Prostate gland (tissue), 2 donors: Measurements from ENCODE around the gene SVOPL. TPM values are rescaled to one million over a fixed set of nuclear protein-coding genes. Genes with fewer than 3 reads are reported as not detected.

ENCODE experiments used
- DNase-seq: peaks from one replicate; pipeline ENCODE4 v3.0.0-alpha.2; 2019; ENCODE audit warnings: low spot score
- H3K27ac ChIP-seq, 2 donors: fragments of 200-600 bp; sonication (generic); 2 replicates each; pipeline ENCODE4 v1.5.1; 2017 to 2019
- H3K27me3 ChIP-seq: fragments of 200-600 bp; sonication (generic); replicated peaks from 2 replicates; pipeline ENCODE4 v1.5.1; 2019; ENCODE audit not compliant: insufficient read depth
- H3K36me3 ChIP-seq, 2 donors: fragments of 200-600 bp; sonication (generic); 1 replicate in 1 of 2; 2 replicates in 1 of 2; pipeline versions ENCODE4 v1.5.1 to v1.8.1; 2017 to 2019
- H3K4me1 ChIP-seq: fragments of 200-600 bp; sonication (generic); replicated peaks from 2 replicates; pipeline ENCODE4 v1.5.1; 2019
- H3K4me3 ChIP-seq, 2 donors: fragments of 200-600 bp; sonication (generic); 2 replicates each; pipeline ENCODE4 v1.5.1; 2017 to 2019
- H3K9me3 ChIP-seq: fragments of 200-600 bp; sonication (generic); 2 replicates; pipeline ENCODE4 v1.5.1; 2017
- POLR2A ChIP-seq: fragments of 450-650 bp; IDR thresholded peaks from one replicate; pipeline ENCODE4 v1.6.1; 2016; ENCODE audit warnings: antibody characterized with exemption, mild to moderate bottlenecking
- POLR2AphosphoS5 ChIP-seq: sonication (generic); formaldehyde crosslinking; IDR thresholded peaks from one replicate; pipeline ENCODE4 v1.6.1; 2017; ENCODE audit warnings: antibody characterized with exemption
- WGBS: methylation state at CpG from one replicate; pipeline ENCODE4 v1.1.5; 2018; 5-methylcytosine and 5-hydroxymethylcytosine counted together
- intact Hi-C: fragments of 100-400 bp; cut with DNase I; formaldehyde crosslinking; loops from one replicate; pipeline ENCODE4 v1.14.2; 2022
- total RNA-seq, 2 donors: library from RNA; depleted of rRNA; stranded (reverse); fragments of >200 nt; gene quantifications; one replicate each; pipeline ENCODE4 v1.1.0, GENCODE V29; 2016
- TF ChIP-seq, protein P1 (sequence below), 4 experiments: fragments of 200-600 bp in 2 of 4; fragments of 450-650 bp in 2 of 4; sonication (generic) in 2 of 4; IDR thresholded peaks; 1 replicate in 3 of 4; 2 replicates in 1 of 4; pipeline ENCODE4 v1.5.1; 2016 to 2019; ENCODE audit warnings: antibody characterized with exemption in 4 of 4, mild to moderate bottlenecking in 2 of 4, moderate library complexity in 2 of 4

The SVOPL gene
- total RNA-seq, 2 donors from 2014 or later: 0.36 TPM; not detected in 1

DNA sequence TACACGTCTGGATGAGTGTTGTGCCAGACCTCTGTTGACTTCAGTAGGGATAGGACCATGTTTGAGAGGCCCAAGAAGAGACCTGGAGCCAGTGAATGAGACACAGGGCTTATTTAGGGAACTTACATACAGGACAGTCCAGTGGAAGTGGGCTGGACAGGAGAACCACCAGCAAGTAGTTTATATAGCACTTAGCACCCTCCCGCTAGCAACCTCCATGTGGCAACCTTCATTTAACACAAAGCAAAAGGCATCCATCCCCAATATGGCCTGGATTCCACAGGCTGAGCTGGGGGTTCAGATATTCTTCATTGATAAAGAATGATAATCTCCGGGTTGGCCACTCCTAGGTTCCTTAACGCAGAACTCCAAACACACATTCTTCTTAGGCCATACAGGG lies 147.4 kb downstream of the SVOPL start:
- no peak overlapping the region for H3K27ac ChIP-seq
- 97% methylated on average over 4 of the region's 4 CpGs for WGBS
- H3K27me3 ChIP-seq: no peaks in the 10 kb centered on the region
- TF ChIP-seq, protein P1, sequence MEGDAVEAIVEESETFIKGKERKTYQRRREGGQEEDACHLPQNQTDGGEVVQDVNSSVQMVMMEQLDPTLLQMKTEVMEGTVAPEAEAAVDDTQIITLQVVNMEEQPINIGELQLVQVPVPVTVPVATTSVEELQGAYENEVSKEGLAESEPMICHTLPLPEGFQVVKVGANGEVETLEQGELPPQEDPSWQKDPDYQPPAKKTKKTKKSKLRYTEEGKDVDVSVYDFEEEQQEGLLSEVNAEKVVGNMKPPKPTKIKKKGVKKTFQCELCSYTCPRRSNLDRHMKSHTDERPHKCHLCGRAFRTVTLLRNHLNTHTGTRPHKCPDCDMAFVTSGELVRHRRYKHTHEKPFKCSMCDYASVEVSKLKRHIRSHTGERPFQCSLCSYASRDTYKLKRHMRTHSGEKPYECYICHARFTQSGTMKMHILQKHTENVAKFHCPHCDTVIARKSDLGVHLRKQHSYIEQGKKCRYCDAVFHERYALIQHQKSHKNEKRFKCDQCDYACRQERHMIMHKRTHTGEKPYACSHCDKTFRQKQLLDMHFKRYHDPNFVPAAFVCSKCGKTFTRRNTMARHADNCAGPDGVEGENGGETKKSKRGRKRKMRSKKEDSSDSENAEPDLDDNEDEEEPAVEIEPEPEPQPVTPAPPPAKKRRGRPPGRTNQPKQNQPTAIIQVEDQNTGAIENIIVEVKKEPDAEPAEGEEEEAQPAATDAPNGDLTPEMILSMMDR (IDR thresholded peaks at IDR 0.05): no peak
- TF ChIP-seq POLR2AphosphoS5: no peak
- TF ChIP-seq POLR2A: no peak
- no peak for DNase-seq
- H3K9me3 ChIP-seq: no peaks in the 10 kb centered on the region
- intact Hi-C loops: no loop called here
- H3K4me3 ChIP-seq: no peak overlapping the region
- H3K36me3 ChIP-seq: peaks cover 0 to 22% of the 10 kb centered on the region in 2 donors
- no peaks in the 10 kb centered on the region for H3K4me1 ChIP-seq

DNA sequence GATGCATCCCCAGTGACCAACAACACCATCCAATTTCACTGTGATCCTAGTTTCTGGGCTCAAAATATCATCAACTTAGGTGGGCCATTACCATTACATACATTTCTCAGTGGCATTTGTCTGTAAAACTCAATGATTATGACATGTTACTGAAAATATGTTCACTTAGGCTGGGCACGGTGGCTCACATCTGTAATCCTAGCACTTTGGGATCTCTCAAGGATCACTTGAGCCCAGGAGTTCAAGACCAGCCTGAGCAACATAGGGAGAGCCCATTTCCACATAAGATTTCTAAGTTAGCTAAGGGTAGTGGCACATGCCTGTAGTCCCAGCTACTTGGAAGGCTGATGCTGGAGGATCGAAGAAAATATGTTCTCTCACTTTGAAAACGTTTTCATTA lies 150.1 kb downstream of the SVOPL start:
- no peak for DNase-seq
- peaks cover 0 to 8% of the 10 kb centered on the region in 2 donors for H3K36me3 ChIP-seq
- no peak overlapping the region for H3K27ac ChIP-seq
- WGBS: 96% methylated on average over 3 of the region's 3 CpGs
- no peaks in the 10 kb centered on the region for H3K27me3 ChIP-seq
- no peak overlapping the region for H3K4me3 ChIP-seq
- no peaks in the 10 kb centered on the region for H3K4me1 ChIP-seq
- intact Hi-C loops: no loop called here
- H3K9me3 ChIP-seq: no peaks in the 10 kb centered on the region
- TF ChIP-seq POLR2A (no peak), POLR2AphosphoS5 (no peak)
- TF ChIP-seq, protein P1 (IDR thresholded peaks at IDR 0.05): no peak

DNA sequence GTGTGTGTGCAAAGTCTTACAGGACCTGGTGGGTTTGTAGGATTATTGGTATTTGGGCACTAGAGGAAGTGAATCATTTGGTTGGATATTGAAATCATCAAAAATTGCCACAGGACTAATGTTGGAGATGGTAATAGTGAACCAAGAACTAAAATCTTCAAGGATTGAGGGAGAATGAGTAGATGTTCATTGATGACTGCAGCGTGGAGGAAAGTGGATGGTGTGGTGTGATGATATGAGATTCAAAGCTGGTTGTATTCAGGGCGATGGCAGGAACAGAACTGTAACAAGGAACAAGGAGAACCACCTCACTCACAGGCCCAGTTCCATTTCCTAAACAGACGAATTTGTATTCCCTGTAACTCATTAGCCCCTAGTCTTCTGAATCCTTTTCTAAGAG lies 150.8 kb downstream of the SVOPL start:
- intact Hi-C loops: no loop called here
- Histone ChIP-seq H3K4me3 (no peak overlapping the region), H3K27ac (no peak overlapping the region), H3K27me3 (no peaks in the 10 kb centered on the region), H3K36me3 (peaks cover 0 to 8% of the 10 kb centered on the region in 2 donors), H3K4me1 (no peaks in the 10 kb centered on the region), H3K9me3 (no peaks in the 10 kb centered on the region)
- DNase-seq: no peak
- TF ChIP-seq POLR2A: no peak
- TF ChIP-seq, protein P1 (IDR thresholded peaks at IDR 0.05): no peak
- TF ChIP-seq POLR2AphosphoS5: no peak
- over 99% methylated on average over 3 of the region's 3 CpGs for WGBS

DNA sequence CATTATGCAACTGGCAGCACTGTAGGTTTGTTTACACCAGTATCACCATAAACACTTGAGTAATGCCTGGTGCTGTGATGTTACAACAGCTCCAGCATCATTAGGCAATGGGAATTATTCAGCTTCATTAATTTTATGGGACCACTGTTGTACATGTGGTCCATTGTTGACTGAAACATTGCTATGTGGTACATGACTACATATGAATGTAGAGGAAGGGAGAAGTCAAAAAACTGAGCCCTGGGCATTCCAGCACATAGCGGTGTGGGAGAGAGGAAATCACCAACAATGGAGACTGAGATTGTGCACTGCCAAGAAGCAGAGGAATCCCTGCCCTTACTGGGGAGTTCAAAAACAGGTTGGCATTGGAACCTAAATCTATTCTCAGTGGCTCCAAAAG lies 152.1 kb downstream of the SVOPL start:
- H3K27ac ChIP-seq: no peak overlapping the region
- no peaks in the 10 kb centered on the region for H3K4me1 ChIP-seq
- H3K9me3 ChIP-seq: no peaks in the 10 kb centered on the region
- no peaks in the 10 kb centered on the region for H3K36me3 ChIP-seq
- H3K27me3 ChIP-seq: no peaks in the 10 kb centered on the region
- DNase-seq: no peak
- 90% methylated on average over 1 of the region's 1 CpG for WGBS
- no peak overlapping the region for H3K4me3 ChIP-seq
- TF ChIP-seq POLR2AphosphoS5 (no peak), POLR2A (no peak)
- TF ChIP-seq, protein P1 (IDR thresholded peaks at IDR 0.05): no peak
- intact Hi-C loops: no loop called here

DNA sequence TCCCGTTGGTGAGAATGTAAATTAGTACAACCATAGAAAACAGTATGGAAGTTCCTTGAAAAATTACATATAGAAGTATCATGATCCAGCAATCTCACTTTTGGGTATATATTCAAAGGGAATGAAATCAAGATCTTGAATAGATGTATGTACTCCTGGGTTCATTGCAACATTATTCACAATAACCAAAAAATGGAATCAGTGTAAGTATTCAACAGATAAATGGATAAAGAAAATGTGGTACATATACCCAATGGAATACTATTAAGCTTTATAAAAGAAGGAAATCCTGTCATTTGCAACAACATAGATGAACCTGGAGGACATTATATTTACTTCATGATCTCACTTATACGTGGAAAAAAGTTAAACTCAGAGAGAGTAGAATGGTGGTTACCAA lies 154.3 kb downstream of the SVOPL start:
- no peaks in the 10 kb centered on the region for H3K27me3 ChIP-seq
- no peak for TF ChIP-seq POLR2AphosphoS5
- TF ChIP-seq, protein P1 (IDR thresholded peaks at IDR 0.05): no peak
- TF ChIP-seq POLR2A: no peak
- H3K27ac ChIP-seq: no peak overlapping the region
- DNase-seq: no peak
- intact Hi-C loops: no loop called here
- H3K36me3 ChIP-seq: no peaks in the 10 kb centered on the region
- no peaks in the 10 kb centered on the region for H3K9me3 ChIP-seq
- no peak overlapping the region for H3K4me3 ChIP-seq
- no peaks in the 10 kb centered on the region for H3K4me1 ChIP-seq
- 99% methylated on average over 2 of the region's 2 CpGs for WGBS
